ENCODE results near the gene ZNF761. TPM values are rescaled to one million over a fixed set of nuclear protein-coding genes. Genes with fewer than 3 reads are reported as not detected.
"Not testable (repeated sequence)": the region's sequence is repeated elsewhere in the genome, so short reads cannot be mapped to it uniquely, and the experiment has no call there.

The ZNF761 gene
- 8.2 and 10.6 TPM in 2 replicates for total RNA-seq

DNA sequence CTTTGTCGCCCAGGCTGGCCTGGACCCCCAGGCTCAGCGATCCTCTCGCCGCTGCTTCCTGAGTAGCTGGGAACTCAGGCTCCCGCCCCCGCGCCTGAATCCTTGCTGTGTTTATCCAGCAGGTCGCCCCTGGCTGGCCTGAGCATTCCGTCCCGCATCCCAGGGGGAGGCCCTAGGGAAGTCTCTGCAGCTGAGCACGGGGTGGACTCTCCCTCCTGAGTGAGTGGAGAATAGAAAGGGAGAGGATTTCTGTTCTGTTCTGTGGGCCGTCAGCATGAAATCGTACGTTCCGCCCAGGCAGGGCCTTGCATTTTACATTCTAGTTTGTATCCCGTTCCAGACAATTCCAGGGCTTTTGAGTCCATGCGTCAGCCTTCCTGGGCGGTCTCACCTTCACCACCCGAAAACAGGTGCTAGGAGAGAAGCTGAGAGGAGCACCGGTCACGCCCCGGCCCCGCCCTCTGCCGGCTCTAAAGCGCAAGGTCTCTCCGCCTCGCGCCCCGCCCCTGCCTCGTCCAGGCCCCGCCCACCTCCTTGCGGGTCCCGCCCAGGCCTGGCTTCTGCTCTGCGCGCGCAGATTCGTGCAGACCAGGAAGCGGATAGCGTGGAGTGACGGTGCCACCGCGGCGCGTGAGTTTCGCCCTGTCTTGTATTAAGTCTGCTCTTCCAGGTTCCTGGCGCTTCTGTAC is at the start of gene ZNF761:
TSS of gene ZNF761 (plus strand) at position 586 of the 689 bp plus-strand sequence. CDS start 15,285 bp downstream, outside the sequence.
- DNase-seq (ENCODE audit: low read depth, low spot score) = peak; percentile 59

GRCh38 chr19:53388168-53388567 is 43.6 kb upstream of the ZNF761 start:
- DNase-seq (ENCODE audit: low read depth, low spot score) = no peak

DNA sequence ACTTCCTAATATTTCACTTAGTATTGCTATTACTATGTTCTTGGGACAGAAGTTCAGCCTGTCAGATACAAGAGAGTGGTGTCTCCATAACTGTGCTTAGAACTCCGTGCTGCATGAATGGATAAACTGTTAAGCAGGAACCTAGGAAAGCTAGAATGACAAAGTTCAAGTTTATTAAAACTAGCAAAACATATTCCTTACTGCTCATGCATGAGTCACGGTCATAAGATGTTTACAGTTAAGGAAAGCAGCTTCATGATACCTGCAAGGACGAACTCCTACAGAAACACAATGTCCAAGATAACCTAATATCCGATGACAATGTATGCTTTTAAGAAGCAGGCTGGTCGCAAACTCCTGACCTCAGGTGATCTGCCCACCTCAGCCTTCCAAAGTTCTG is 42.9 kb upstream of the ZNF761 start:
- DNase-seq (ENCODE audit: low read depth, low spot score) = no peak

DNA sequence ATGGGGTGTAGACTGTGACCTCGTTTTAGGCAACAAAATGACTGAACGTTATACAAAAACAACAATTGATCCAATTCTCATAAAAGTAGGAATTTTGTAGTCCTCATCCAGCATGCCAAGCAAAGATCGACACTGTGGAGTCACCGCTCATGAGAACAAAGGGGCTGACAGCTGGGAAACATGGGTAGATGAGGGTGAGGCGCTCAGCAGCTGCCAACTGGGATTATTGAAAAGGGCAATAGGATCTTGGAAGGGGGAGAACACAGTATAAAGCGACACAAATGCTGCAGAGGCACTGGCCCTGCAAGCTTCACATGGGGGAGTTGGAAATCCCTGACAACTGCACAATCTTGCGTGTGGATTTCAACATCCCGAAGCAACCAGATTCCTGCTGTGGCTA is 42.2 kb upstream of the ZNF761 start:
- DNase-seq (ENCODE audit: low read depth, low spot score) = no peak

GRCh38 chr19:53389978-53390377 is 41.8 kb upstream of the ZNF761 start:
- DNase-seq (ENCODE audit: low read depth, low spot score) = no peak

DNA sequence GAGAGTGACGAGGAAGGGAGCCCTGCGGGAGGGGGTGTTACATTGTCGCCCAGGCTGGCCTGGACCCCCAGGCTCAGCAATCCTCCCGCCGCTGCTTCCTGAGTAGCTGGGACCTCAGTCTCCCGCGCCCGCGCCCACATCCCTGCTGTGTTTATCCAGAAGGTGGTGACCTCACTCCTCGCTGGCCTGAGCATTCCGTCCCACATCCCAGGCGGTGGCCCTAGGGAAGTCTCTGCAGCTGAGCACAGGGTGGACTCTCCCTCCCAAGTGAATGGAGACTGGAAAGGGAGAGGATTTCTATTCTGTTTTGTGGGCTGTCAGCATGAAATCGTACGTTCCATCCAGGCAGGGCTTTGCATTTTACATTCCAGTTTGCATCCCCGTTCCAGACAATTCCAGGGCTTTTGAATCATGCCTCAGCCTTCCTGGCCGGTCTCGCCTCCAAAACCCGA is 37.2 kb upstream of the ZNF761 start:
- DNase-seq (ENCODE audit: low read depth, low spot score) = no peak

GRCh38 chr19:53394974-53395839 is 36.6 kb upstream of the ZNF761 start, which contains the start of gene ZNF765:
TSS of gene ZNF765 (plus strand) at chr19:53395149. CDS start at chr19:53398016, 2,867 bp downstream.
- DNase-seq (ENCODE audit: low read depth, low spot score) = peak; percentile 63

DNA sequence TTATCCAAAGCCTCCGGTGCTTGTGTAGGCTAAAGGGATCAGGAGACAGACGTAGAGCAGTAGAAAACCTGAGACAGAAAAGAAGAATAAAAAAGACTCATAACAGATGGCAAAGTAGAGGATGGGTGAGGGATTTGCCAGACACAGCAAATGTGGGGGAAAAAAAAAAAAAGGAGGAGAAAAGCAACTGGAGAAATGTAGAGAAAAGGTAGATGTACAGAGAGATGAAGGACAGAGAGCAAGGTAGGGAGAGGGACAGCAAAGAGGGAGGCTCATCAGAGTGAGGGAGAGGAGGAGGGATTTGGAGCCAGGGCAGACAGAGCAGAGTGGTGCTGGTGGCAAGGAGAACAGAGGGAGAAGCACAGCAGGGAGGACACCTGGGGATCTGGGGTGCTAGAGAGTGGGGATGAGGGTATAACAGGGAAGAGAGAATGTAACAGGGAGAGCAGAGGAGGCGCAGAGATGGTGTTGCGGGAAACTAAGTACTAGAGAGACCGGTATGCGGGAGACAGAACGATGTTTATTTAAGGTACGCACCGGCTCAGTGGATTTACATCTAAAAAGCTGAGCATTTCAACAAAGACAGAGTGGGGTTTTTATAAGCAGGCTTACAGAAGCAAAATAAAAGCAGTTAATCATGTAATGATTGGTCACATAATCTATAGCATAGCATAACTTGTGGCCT is 35.8 kb upstream of the ZNF761 start:
- not testable (repeated sequence) for DNase-seq (ENCODE audit: low read depth, low spot score)

- no peak for DNase-seq (ENCODE audit: low read depth, low spot score)
These were observed 35.3 kb upstream of the ZNF761 start for GRCh38 chr19:53396525-53396868.

- not testable (repeated sequence) for DNase-seq (ENCODE audit: low read depth, low spot score)
These were observed 33.9 kb upstream of the ZNF761 start for GRCh38 chr19:53397918-53398317.

DNA sequence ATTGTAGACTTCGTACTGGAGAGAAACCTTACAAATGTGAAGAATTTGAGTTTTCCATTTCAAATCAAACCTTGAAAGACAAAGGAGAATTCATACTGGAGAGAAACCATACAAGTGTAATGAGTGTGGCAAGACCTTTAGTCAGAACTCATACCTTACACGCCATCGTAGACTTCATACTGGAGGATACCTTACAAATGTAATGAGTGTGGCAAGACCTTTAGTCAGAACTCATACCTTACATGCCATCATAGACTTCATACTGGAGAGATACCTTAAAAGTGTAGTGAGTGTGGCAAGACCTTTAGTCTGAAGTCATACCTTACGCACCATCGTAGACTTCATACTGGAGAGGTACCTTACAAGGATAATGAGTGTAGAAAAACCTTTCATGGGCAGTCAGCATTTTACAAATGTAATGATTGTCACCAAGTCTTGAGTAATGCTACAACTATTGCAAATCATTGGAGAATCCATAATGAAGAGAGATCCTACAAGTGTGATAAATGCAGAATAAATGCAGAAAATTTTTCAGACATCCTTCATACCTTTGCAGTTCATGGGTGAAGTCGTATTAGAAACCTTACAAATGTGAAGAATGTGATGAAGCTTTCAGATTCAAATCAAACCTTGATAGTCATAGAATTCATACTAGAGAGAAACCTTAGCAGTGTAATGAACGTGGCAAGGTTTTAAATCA is 22.1 kb upstream of the ZNF761 start:
- DNase-seq (ENCODE audit: low read depth, low spot score) = no peak

DNA sequence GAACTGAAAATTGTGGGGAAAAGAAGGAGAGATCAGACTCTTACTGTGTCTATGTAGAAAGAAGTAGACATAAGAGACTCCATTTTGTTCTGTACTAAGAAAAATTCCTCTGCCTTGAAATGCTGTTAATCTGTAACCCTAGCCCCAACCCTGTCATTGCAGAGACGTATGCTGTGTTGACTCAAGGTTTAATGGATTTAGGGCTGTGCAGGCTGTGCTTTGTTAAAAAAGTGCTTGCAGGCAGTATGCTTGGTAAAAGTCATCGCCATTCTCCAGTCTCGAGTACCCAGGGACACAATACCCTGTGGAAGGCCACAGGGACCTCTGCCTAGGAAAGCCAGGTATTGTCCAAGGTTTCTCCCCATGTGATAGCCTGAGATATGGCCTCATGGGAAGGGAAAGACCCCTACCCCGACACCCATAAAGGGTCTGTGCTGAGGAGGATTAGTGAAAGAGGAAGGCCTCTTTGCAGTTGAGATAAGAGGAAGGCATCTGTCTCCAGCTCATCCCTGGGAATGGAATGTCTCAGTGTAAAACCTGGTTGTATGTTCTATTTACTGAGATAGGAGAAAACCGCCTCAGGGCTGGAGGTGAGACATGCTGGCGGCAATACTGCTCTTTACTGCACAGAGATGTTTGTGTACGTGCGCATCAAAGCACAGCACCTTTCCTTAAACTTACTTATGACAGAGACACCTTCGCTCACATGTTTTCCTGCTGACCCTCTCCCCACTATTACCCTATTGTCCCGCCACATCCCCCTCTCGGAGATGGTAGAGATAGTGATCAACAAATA is 11.1 kb upstream of the ZNF761 start:
- not testable (repeated sequence) for DNase-seq (ENCODE audit: low read depth, low spot score)

GRCh38 chr19:53422551-53422950 is 9.2 kb upstream of the ZNF761 start:
- no peak for DNase-seq (ENCODE audit: low read depth, low spot score)

GRCh38 chr19:53423074-53423473 is 8.7 kb upstream of the ZNF761 start:
- not testable (repeated sequence) for DNase-seq (ENCODE audit: low read depth, low spot score)

GRCh38 chr19:53423680-53424079 is 8.1 kb upstream of the ZNF761 start:
- not testable (repeated sequence) for DNase-seq (ENCODE audit: low read depth, low spot score)

DNA sequence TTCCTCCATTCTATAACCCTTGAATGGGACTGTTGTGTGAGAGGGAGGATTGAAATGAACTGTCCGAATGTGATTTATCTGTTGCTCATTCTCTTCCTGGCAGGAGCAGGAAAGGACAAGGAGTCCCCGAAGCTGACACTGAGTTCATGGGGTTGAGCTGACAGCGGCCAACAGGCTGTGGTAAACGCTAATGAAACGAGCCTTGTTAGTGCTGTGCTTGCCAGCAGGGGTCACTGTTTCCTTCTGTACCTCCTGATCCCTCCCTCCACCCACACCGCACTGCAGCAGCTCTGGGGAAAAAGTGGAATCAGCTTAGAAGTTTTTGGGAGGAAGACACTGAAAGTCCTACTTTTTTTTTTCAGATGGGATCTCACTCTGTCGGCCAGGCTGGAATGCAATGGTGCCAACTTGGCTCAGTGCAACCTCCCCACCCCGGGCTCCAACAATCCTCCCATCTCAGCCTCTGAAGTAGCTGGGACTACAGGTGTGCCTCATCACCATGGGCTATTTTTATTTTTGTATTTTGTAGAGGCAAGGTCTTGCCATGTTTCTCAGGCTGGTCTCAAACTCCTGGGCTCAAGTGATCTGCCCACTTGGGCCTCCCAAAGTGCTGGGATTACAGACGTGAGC is 6.7 kb upstream of the ZNF761 start:
- DNase-seq (ENCODE audit: low read depth, low spot score) = peak; percentile 43

GRCh38 chr19:53432088-53432661 is 391 bp downstream of the ZNF761 start:
- DNase-seq (ENCODE audit: low read depth, low spot score) = no peak

- not testable (repeated sequence) for DNase-seq (ENCODE audit: low read depth, low spot score)
These were observed 12.0 kb downstream of the ZNF761 start for GRCh38 chr19:53443809-53444208.

DNA sequence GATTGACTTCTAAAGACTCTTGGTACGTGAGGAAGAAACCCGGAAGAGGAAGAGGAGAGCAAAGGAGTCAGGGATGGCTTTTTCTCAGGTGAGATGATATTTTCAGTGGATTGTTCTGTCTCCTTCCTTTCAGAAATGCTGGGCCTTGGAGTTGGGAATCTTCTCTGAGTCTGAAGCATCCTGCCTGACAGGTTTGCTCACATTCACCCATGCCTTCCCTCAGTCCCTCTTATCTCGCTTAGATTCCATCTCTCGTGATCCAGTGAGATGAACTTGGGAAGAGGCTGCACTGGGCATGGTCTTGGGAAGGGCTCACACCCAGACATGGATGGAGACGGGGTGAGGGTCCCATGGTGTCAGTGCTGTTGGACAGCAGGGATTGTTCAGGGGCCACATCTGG is 15.4 kb downstream of the ZNF761 start:
- DNase-seq (ENCODE audit: low read depth, low spot score) = not testable (repeated sequence)

DNA sequence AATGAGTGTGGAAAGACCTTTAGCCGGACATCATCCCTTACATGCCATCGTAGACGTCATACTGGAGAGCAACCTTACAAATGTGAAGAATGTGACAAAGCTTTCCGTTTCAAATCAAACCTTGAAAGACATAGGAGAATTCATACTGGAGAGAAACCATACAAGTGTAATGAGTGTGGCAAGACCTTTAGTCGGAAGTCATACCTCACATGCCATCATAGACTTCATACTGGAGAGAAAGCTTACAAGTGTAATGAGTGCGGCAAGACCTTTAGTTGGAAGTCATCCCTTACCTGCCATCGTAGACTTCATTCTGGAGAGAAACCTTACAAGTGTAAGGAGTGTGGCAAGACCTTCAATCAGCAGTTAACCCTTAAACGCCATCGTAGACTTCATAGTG is 24.0 kb downstream of the ZNF761 start:
- no peak for DNase-seq (ENCODE audit: low read depth, low spot score)
